Measurements from ENCODE around the gene SLC39A7. TPM values are rescaled to one million over a fixed set of nuclear protein-coding genes. Genes with fewer than 3 reads are reported as not detected.

The SLC39A7 gene
- total and polyA plus RNA-seq, 2 of the 13 experiments (the other 11 are each of a cell fraction or from before 2014, with no cell fraction given), result 142 to 229 TPM

DNA sequence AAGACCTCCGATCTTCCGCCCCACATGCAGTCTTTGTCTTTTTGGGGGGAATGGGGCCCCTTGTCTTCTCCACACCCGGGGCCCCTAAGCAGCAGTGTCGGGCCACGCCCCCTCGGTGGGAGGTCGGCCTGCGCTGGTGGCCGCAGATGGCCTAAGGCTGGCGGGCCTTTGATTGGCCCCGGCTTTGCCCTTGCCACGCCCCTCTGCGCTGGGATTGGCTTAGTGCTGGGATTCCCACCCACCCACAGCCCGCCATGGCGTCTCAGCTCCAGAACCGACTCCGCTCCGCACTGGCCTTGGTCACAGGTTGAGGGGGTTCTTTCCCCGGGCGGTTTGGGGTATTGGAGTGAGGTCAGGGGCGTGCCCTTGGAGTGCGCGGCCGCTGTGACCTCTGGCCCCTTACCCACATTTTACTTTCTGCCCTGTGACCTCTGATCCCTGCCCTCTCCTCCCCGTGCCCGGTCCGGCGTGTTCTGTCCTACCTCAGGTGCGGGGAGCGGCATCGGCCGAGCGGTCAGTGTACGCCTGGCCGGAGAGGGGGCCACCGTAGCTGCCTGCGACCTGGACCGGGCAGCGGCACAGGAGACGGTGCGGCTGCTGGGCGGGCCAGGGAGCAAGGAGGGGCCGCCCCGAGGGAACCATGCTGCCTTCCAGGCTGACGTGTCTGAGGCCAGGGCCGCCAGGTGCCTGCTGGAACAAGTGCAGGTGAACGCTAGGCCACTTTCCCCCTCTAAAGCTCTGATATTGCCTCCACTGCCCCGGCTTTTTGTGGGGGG is 3.9 kb downstream of the SLC39A7 start, which contains the start of gene HSD17B8 (continued):
- no peak for TF ChIP-seq ZNF337 (CRISPR knock-in tag; IDR thresholded peaks at IDR 0.05; ENCODE audit: borderline replicate concordance, low read depth)
- TF ChIP-seq RARG (CRISPR knock-in tag; IDR thresholded peaks at IDR 0.05; ENCODE audit: low read depth), result peak; percentile 88; the same call in 1 of the 2 replicates
- no peak for TF ChIP-seq ZNF746 (CRISPR knock-in tag; IDR thresholded peaks at IDR 0.05)
- TF ChIP-seq ZZZ3 (CRISPR knock-in tag; IDR thresholded peaks at IDR 0.05; ENCODE audit: borderline replicate concordance), result no peak
- peak; percentile 65; the same call in 1 of the 2 replicates for TF ChIP-seq ZNF747 (CRISPR knock-in tag; IDR thresholded peaks at IDR 0.05; ENCODE audit: borderline replicate concordance)
- TF ChIP-seq PTBP1 (IDR thresholded peaks at IDR 0.05; ENCODE audit: low read depth, low read length, poor library complexity, severe bottlenecking), result peak; percentile 94
- TF ChIP-seq ZNF577 (CRISPR knock-in tag; IDR thresholded peaks at IDR 0.05; ENCODE audit: borderline replicate concordance, low read depth), result peak; percentile 20; the same call in 1 of the 2 replicates
- TF ChIP-seq TEAD2 (CRISPR knock-in tag; IDR thresholded peaks at IDR 0.05), result no peak
- TF ChIP-seq, protein P1, sequence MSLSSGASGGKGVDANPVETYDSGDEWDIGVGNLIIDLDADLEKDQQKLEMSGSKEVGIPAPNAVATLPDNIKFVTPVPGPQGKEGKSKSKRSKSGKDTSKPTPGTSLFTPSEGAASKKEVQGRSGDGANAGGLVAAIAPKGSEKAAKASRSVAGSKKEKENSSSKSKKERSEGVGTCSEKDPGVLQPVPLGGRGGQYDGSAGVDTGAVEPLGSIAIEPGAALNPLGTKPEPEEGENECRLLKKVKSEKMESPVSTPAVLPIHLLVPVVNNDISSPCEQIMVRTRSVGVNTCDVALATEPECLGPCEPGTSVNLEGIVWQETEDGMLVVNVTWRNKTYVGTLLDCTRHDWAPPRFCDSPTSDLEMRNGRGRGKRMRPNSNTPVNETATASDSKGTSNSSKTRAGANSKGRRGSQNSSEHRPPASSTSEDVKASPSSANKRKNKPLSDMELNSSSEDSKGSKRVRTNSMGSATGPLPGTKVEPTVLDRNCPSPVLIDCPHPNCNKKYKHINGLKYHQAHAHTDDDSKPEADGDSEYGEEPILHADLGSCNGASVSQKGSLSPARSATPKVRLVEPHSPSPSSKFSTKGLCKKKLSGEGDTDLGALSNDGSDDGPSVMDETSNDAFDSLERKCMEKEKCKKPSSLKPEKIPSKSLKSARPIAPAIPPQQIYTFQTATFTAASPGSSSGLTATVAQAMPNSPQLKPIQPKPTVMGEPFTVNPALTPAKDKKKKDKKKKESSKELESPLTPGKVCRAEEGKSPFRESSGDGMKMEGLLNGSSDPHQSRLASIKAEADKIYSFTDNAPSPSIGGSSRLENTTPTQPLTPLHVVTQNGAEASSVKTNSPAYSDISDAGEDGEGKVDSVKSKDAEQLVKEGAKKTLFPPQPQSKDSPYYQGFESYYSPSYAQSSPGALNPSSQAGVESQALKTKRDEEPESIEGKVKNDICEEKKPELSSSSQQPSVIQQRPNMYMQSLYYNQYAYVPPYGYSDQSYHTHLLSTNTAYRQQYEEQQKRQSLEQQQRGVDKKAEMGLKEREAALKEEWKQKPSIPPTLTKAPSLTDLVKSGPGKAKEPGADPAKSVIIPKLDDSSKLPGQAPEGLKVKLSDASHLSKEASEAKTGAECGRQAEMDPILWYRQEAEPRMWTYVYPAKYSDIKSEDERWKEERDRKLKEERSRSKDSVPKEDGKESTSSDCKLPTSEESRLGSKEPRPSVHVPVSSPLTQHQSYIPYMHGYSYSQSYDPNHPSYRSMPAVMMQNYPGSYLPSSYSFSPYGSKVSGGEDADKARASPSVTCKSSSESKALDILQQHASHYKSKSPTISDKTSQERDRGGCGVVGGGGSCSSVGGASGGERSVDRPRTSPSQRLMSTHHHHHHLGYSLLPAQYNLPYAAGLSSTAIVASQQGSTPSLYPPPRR (CRISPR knock-in tag; IDR thresholded peaks at IDR 0.05; ENCODE audit: borderline replicate concordance), result peak; percentile 49; the same call in 1 of the 2 replicates
- TF ChIP-seq GABPB1 (CRISPR knock-in tag; IDR thresholded peaks at IDR 0.05), result peak; percentile 67
- TF ChIP-seq SAP130 (CRISPR knock-in tag; IDR thresholded peaks at IDR 0.05; ENCODE audit: low read depth), result peak; percentile 77
- TF ChIP-seq, protein P2, sequence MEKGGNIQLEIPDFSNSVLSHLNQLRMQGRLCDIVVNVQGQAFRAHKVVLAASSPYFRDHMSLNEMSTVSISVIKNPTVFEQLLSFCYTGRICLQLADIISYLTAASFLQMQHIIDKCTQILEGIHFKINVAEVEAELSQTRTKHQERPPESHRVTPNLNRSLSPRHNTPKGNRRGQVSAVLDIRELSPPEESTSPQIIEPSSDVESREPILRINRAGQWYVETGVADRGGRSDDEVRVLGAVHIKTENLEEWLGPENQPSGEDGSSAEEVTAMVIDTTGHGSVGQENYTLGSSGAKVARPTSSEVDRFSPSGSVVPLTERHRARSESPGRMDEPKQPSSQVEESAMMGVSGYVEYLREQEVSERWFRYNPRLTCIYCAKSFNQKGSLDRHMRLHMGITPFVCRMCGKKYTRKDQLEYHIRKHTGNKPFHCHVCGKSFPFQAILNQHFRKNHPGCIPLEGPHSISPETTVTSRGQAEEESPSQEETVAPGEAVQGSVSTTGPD (CRISPR knock-in tag; IDR thresholded peaks at IDR 0.05), result no peak
- TF ChIP-seq REL (CRISPR knock-in tag; conservative IDR thresholded peaks at IDR 0.05), result no peak
- TF ChIP-seq, protein P3, sequence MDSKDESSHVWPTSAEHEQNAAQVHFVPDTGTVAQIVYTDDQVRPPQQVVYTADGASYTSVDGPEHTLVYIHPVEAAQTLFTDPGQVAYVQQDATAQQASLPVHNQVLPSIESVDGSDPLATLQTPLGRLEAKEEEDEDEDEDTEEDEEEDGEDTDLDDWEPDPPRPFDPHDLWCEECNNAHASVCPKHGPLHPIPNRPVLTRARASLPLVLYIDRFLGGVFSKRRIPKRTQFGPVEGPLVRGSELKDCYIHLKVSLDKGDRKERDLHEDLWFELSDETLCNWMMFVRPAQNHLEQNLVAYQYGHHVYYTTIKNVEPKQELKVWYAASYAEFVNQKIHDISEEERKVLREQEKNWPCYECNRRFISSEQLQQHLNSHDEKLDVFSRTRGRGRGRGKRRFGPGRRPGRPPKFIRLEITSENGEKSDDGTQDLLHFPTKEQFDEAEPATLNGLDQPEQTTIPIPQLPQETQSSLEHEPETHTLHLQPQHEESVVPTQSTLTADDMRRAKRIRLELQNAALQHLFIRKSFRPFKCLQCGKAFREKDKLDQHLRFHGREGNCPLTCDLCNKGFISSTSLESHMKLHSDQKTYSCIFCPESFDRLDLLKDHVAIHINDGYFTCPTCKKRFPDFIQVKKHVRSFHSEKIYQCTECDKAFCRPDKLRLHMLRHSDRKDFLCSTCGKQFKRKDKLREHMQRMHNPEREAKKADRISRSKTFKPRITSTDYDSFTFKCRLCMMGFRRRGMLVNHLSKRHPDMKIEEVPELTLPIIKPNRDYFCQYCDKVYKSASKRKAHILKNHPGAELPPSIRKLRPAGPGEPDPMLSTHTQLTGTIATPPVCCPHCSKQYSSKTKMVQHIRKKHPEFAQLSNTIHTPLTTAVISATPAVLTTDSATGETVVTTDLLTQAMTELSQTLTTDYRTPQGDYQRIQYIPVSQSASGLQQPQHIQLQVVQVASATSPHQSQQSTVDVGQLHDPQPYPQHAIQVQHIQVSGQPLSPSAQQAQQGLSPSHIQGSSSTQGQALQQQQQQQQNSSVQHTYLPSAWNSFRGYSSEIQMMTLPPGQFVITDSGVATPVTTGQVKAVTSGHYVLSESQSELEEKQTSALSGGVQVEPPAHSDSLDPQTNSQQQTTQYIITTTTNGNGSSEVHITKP (CRISPR knock-in tag; IDR thresholded peaks at IDR 0.05; ENCODE audit: low read depth), result no peak; the same call in 1 of the 2 replicates
- TF ChIP-seq TCF7 (IDR thresholded peaks at IDR 0.05; ENCODE audit: low read depth), result no peak
- TF ChIP-seq, protein P4, sequence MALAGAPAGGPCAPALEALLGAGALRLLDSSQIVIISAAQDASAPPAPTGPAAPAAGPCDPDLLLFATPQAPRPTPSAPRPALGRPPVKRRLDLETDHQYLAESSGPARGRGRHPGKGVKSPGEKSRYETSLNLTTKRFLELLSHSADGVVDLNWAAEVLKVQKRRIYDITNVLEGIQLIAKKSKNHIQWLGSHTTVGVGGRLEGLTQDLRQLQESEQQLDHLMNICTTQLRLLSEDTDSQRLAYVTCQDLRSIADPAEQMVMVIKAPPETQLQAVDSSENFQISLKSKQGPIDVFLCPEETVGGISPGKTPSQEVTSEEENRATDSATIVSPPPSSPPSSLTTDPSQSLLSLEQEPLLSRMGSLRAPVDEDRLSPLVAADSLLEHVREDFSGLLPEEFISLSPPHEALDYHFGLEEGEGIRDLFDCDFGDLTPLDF (CRISPR knock-in tag; IDR thresholded peaks at IDR 0.05), result peak; percentile 72
- TF ChIP-seq KLF15 (CRISPR knock-in tag; IDR thresholded peaks at IDR 0.05; ENCODE audit: borderline replicate concordance), result peak; percentile 85; the same call in 1 of the 2 replicates
